Heart left ventricle (tissue), 13 donors: Measurements from ENCODE around the gene SFN.

Experiments used
- POLR2A ChIP-seq, 2 donors: fragments of 450-650 bp; IDR thresholded peaks; one replicate each; pipeline ENCODE4 v1.6.1; 2017; ENCODE audit warnings: antibody characterized with exemption in 2 of 2, mild to moderate bottlenecking in 2 of 2, moderate library complexity in 2 of 2
- TF ChIP-seq, protein P1 (sequence below), 12 donors: fragments of 200-600 bp; sonication (generic) in 4 of 12; IDR thresholded peaks; one replicate each; pipeline versions ENCODE4 v1.5.0 to v1.8.0; 2018 to 2022; ENCODE audit warnings: antibody characterized with exemption in 12 of 12, mild to moderate bottlenecking in 5 of 12
- donor health status: ischemic (EF 13 %, LVEDD 7.1; RV severe dilation, severe dysfunction).
- donor health status: DM: no; HTN: yes; CAD: no.
- donor health status: DM: no; HTN: no; CAD: no.
- donor health status: ischemic (EF 25% LVEDD 6.9; RV normal size, moderate dysfunction).
- donor health status: ischemic (EF 25% LVEDD 5.7; RV mildly dilated, moderate dysfunction).
- donor health status: ischemic (EF 35%, LVEDD 5.7; RV mildly dilated, moderate dysfunction).
- donor health status: nonischemic (EF 11% LVEDD 7.7; RV severe dilation, severe dysfunction).
- donor health status: DM: yes; HTN: yes; CAD: no.
- donor health status: PGD.
- donor health status: ischemic (EF 29% LVEDD 5.4; RV normal size, mild dysfunction).
- donor health status: nonischemic (EF 23%, LVEDD 6.1; RV moderate dilation, normal function).

- TF ChIP-seq, protein P1, sequence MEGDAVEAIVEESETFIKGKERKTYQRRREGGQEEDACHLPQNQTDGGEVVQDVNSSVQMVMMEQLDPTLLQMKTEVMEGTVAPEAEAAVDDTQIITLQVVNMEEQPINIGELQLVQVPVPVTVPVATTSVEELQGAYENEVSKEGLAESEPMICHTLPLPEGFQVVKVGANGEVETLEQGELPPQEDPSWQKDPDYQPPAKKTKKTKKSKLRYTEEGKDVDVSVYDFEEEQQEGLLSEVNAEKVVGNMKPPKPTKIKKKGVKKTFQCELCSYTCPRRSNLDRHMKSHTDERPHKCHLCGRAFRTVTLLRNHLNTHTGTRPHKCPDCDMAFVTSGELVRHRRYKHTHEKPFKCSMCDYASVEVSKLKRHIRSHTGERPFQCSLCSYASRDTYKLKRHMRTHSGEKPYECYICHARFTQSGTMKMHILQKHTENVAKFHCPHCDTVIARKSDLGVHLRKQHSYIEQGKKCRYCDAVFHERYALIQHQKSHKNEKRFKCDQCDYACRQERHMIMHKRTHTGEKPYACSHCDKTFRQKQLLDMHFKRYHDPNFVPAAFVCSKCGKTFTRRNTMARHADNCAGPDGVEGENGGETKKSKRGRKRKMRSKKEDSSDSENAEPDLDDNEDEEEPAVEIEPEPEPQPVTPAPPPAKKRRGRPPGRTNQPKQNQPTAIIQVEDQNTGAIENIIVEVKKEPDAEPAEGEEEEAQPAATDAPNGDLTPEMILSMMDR (IDR thresholded peaks at IDR 0.05), result no peak
- no peak for TF ChIP-seq POLR2A (IDR thresholded peaks at IDR 0.05)
These were observed 1.0 kb upstream of the SFN start for GRCh38 chr1:26861889-26862378.
